Activated T-cell treated with anti-CD3 and anti-CD28 coated beads, Interleukin-2, amount 50 U/mL, for 24 hours (primary cell): ENCODE data around the gene RECQL5.
A peak's percentile ranks its signal among the peaks of the same experiment; 100 is the strongest.

Experiments
- DNase-seq: peaks from one replicate; pipeline ENCODE4 v3.0.0-alpha.2; 2020
- H3K27ac Mint-ChIP-seq: 2 replicates; pipeline ENCODE4 v1.8.0; 2020; ENCODE audit warnings: mild to moderate bottlenecking, mixed read lengths
- H3K27me3 Mint-ChIP-seq: 2 replicates; pipeline ENCODE4 v1.8.0; 2020; ENCODE audit warnings: mixed read lengths
- H3K36me3 Mint-ChIP-seq: 2 replicates; pipeline ENCODE4 v1.8.0; 2020; ENCODE audit warnings: low read depth, mixed read lengths
- H3K4me1 Mint-ChIP-seq: 2 replicates; pipeline ENCODE4 v1.8.0; 2020; ENCODE audit warnings: low read depth, mixed read lengths
- H3K4me3 Mint-ChIP-seq: 2 replicates; pipeline ENCODE4 v1.8.0; 2020; ENCODE audit warnings: mild to moderate bottlenecking, moderate library complexity, mixed read lengths
- H3K9me3 Mint-ChIP-seq: 2 replicates; pipeline ENCODE4 v1.8.0; 2020; ENCODE audit warnings: mixed read lengths

The RECQL5 gene

DNA sequence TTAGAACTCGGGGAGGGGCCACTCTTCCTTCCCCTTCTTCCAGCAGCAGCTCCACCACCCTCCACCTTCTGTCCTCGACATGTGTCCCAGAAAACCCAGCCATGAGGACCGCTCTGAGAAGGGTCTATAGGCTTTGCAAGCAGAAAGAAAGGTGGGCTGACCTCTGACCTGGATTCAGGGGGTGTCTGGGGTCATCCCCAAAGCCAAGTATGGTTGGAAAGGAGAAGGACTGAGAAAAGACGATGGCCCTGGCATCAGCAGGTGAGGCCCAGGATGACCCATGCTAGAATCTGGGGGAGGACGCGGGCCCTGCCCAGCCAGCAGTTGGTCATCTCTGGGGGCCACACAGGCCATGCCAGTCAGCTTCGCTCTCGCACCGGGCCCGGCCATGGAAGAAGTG, 39.9 kb downstream of the RECQL5 start:
- Mint-ChIP-seq H3K9me3 (no peaks in the 10 kb centered on the region), H3K27ac (no peak overlapping the region), H3K36me3 (peaks cover 25% of the 10 kb centered on the region), H3K4me1 (no peaks in the 10 kb centered on the region), H3K4me3 (no peak overlapping the region), H3K27me3 (no peaks in the 10 kb centered on the region)
- no peak for DNase-seq

DNA sequence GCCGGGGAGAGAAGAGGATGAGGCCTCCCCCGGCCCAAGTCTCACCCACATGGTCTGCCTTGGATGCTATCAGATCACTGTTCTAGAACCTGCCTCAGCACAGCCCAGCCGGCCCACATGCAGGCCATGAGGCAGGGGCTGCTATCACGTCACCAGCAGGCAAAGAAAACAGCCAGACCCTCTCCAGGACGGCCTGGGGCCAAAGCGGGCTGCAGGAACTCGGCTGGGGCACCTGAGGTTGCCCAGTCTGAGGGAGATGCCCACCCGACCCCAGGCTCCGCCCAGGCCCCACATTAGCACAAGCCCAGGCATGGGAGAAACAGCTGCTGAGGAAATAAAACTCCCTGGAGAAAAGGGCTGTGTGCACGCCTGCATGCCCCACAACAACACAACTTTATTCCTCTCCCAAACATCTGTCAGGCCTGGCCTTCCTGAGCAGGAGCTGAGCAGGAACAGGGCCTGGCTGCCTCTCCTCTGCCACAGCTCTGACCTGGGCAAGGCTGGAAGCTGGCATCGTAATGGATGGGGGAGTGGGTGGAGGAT, 40.4 kb downstream of the RECQL5 start:
- Mint-ChIP-seq H3K4me1 (no peaks in the 10 kb centered on the region), H3K36me3 (peaks cover 25% of the 10 kb centered on the region), H3K27me3 (no peaks in the 10 kb centered on the region), H3K4me3 (no peak overlapping the region), H3K9me3 (no peaks in the 10 kb centered on the region), H3K27ac (no peak overlapping the region)
- DNase-seq = no peak

DNA sequence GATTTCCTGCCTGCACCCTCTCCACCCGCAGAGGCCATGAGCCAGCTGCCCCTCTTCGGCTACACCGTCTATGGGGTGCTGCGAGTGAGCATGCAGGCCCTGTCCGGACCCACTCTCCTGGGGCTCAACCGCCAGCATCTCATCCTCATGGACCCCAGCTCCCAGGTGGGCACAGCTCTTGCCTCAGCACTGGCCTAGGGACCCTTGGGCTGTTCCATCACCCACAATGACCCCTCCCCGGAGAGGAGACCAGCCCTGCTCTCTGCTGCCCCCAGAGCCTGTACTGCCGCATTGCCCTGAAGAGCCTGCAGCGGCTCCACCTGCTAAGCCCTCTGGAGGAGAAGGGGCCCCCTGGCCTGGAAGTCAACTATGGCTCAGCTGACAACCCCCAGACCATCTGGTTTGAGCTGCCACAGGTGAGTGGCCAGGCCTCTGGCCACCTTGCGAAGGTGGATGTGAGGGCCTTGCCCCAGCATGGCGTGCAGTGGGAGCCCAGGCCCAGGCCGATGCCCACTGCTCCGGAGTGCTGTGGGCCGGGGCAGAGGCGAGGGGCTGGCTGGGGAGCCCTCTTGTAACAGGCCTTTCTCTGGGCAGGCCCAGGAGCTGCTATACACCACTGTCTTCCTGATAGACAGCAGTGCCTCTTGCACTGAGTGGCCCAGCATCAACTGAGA, 41.0 kb downstream of the RECQL5 start:
- DNase-seq = peak; percentile 42
- no peak overlapping the region for H3K27ac Mint-ChIP-seq
- no peaks in the 10 kb centered on the region for H3K9me3 Mint-ChIP-seq

DNA sequence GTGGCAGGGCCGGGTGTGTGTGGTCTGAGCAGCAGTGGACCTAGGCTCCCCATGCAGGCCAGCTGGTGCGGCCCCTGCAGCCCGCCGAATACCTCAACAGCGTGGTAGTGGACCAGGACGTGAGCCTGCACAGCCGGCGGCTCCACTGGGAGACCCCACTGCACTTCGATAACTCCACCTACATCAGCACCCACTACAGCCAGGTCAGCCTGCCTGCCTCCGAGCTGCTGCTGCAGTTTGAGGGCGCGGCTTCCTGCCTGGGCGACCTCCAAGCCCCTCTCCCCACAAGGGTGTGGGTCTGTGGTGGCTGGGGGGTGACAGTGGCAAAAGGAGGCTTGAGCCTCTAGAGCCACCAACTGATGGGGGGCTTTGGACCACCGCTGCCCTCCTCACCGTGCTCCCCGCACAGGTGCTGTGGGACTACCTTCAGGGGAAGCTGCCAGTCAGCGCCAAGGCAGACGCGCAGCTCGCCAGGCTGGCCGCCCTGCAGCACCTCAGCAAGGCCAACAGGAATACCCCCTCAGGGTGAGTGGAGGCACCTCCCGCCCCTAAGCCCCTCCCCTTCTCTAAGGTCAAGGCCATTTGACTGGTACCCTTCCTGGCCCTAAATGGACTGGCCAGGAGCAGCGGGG, 42.1 kb downstream of the RECQL5 start:
- no peaks in the 10 kb centered on the region for H3K27me3 Mint-ChIP-seq
- no peaks in the 10 kb centered on the region for H3K9me3 Mint-ChIP-seq
- DNase-seq = no peak
- H3K27ac Mint-ChIP-seq = no peak overlapping the region
- no peaks in the 10 kb centered on the region for H3K4me1 Mint-ChIP-seq
- no peak overlapping the region for H3K4me3 Mint-ChIP-seq
- peaks cover 16% of the 10 kb centered on the region for H3K36me3 Mint-ChIP-seq

More for the DNA sequence above, 41.0 kb downstream of the RECQL5 start:
- no peak overlapping the region for H3K4me3 Mint-ChIP-seq
- H3K36me3 Mint-ChIP-seq = peaks cover 24% of the 10 kb centered on the region
- no peaks in the 10 kb centered on the region for H3K27me3 Mint-ChIP-seq
- H3K4me1 Mint-ChIP-seq = no peaks in the 10 kb centered on the region

DNA sequence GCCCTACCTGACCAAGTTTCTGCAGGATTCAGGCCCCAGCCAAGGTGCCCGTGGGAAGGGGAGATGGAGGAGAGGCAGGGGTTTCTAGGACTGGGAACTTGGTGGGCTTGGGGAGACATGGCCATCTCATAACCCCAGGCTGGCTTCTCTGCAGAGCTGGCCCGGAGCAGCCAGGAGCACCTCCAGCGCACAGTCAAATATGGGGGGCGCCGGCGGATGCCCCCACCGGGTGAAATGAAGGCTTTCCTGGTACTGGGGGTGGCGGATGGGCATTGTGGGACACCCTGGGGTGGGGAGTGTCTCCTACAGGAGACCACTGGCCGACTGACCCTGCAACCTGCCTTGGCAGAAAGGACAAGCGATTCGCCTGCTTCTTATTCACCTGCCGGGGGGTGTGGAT, 42.9 kb downstream of the RECQL5 start:
- H3K27me3 Mint-ChIP-seq = no peaks in the 10 kb centered on the region
- no peak overlapping the region for H3K27ac Mint-ChIP-seq
- DNase-seq = no peak
- H3K9me3 Mint-ChIP-seq = no peaks in the 10 kb centered on the region
- no peaks in the 10 kb centered on the region for H3K4me1 Mint-ChIP-seq
- H3K36me3 Mint-ChIP-seq = peaks cover 16% of the 10 kb centered on the region
- no peak overlapping the region for H3K4me3 Mint-ChIP-seq

DNA sequence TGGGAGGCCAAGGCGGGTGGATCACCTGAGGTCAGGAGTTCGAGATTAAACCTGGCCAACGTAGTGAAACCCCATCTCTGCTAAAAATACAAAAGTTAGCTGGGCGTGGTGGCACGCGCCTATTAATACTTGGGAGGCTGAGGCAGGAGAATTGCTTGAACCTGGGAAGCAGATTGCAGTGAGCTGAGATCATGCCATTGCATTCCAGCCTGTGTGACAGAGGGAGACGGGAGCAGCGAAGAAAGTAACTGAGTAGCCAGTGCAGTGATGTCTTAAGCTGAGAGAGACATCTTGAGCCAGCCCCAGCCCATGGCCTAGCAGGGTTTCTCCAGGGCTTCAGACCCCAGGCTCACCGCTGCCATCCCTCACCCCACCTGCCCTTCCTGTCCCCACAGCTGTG, 43.6 kb downstream of the RECQL5 start:
- DNase-seq = no peak
- Mint-ChIP-seq H3K36me3 (peaks cover 13% of the 10 kb centered on the region), H3K27ac (peak overlapping the region; percentile 14), H3K4me3 (no peak overlapping the region), H3K9me3 (no peaks in the 10 kb centered on the region), H3K4me1 (no peaks in the 10 kb centered on the region), H3K27me3 (no peaks in the 10 kb centered on the region)

DNA sequence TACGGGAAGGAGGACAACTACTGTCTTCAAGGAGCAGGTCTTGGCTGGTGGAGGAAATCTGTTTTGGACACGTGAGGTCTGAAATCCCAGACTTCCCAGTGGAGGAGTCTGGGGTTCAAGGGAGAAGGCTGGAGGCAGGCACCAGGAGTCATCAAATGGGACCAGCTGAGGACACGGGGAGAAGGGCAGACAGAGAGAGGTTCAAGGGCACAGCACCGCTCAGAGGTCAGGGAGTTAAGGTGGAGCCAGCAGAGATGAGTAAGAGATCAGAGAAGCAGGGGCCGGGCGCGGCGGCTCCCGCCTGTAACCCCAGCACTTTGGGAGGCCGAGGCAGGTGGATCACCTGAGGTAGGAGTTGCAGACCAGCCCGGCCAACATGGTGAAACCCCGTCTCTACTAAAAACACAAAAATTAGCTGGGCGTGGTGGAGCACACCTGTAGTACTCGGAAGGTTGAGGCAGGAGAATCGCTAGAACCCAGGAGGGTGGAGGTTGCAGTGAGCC, 44.1 kb downstream of the RECQL5 start:
- no peak overlapping the region for H3K4me3 Mint-ChIP-seq
- DNase-seq = no peak
- peaks cover 13% of the 10 kb centered on the region for H3K36me3 Mint-ChIP-seq
- no peaks in the 10 kb centered on the region for H3K9me3 Mint-ChIP-seq
- H3K27me3 Mint-ChIP-seq = no peaks in the 10 kb centered on the region
- H3K4me1 Mint-ChIP-seq = no peaks in the 10 kb centered on the region
- H3K27ac Mint-ChIP-seq = no peak overlapping the region

DNA sequence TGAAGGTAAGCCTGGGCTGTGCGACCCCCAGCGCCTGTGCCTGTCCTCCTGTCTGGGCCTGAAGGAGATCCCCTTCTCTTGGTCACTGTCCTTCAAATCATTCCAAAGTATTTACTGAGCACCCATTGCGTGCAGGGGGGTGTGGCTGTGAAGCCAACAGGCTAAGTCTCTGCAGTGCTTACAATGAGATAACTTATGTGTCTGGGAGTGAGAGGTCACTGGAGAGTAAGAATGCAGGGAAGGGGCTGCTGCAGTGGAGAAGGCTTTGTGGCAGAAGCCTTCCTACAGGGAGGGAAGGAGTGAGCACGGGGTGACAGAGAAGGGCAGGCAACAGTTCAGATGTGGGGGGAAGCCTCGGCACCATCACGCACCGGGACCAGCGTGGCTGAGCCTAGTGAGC, 44.9 kb downstream of the RECQL5 start:
- Mint-ChIP-seq H3K27ac (peak overlapping the region; percentile 48), H3K4me1 (no peaks in the 10 kb centered on the region)

DNA sequence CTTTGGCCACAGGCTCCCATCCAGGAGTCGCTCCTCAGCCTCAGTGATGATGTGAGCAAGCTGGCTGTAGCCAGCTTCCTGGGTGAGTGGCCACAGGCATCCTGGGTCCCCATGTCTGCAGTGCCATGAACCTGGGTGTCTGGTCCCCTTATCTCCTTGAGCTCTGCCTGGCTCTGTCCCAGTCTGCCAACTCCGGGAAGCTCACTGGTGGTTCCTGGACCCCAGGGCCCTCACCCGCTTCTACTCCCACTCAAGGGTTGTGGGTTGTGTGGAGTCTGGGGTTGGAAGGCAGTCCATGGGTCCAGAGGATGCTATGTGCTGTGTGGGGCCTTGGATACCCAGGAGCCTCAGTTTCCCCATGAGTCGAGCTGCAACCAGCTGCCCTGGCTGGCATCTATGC, 45.5 kb downstream of the RECQL5 start:
- H3K4me1 Mint-ChIP-seq = no peaks in the 10 kb centered on the region
- H3K36me3 Mint-ChIP-seq = peaks cover 4% of the 10 kb centered on the region
- H3K27me3 Mint-ChIP-seq = no peaks in the 10 kb centered on the region
- no peak overlapping the region for H3K27ac Mint-ChIP-seq
- H3K4me3 Mint-ChIP-seq = no peak overlapping the region
- no peaks in the 10 kb centered on the region for H3K9me3 Mint-ChIP-seq
- no peak for DNase-seq

More for the DNA sequence above, 44.9 kb downstream of the RECQL5 start:
- H3K27me3 Mint-ChIP-seq = no peaks in the 10 kb centered on the region
- DNase-seq = no peak
- no peaks in the 10 kb centered on the region for H3K9me3 Mint-ChIP-seq
- H3K36me3 Mint-ChIP-seq = peaks cover 9% of the 10 kb centered on the region
- no peak overlapping the region for H3K4me3 Mint-ChIP-seq

DNA sequence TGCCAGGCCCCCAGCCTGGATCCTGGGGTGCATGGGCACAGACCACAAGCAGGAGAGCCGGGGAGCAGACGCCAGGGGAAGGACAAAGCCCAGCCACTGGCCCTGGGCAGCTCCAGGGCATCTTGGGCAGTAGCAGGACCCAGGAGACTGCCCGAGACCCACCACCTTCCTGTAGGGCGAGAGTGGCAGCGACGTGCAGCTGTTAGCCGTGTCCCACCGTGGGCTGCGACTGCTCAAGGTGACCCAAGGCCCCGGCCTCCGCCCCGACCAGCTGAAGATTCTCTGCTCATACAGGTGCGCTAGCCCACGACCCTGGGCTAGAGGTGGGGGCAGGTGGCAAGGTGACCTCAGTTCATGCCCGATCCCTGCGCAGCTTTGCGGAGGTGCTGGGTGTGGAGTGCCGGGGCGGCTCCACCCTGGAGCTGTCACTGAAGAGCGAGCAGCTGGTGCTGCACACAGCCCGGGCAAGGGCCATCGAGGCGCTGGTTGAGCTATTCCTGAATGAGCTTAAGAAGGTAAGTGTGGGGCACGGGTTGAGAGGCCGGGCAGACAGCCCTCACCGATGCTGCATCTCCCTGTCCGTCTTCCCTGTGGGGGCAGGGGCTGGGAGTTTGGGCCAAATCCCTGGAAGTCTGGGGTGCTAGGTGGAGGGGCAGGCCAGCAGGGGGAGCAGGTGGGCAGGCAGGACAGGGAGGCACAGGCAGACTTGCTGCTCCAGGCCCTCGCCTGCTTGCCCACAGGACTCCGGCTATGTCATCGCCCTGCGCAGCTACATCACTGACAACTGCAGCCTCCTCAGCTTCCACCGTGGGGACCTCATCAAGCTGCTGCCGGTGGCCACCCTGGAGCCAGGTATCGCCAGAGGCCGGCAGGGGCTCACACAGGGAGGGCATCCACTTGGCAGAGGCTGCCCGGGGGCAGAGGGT, 47.2 kb downstream of the RECQL5 start:
- no peak for DNase-seq
- H3K27ac Mint-ChIP-seq = no peak overlapping the region

DNA sequence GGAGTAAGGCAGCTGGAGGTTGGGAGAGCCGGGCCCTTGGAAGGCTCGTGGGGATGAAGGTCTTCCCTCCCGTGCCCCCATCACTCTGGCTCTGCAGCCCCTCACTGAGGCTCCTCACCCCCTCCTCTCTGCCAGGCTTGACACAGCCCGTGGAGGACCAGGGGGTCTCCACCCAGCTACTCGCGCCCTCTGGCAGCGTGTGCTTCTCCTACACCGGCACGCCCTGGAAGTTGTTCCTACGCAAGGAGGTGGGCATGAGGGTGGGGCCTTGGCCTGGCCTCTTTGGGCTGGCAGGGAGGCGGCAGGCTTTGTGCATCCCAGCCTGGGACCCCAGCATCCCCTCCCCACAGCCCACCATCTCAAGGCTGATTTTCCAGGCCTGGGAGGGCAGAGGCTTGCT, 49.3 kb downstream of the RECQL5 start:
- H3K27ac Mint-ChIP-seq = no peak overlapping the region
- no peak overlapping the region for H3K4me3 Mint-ChIP-seq
- H3K9me3 Mint-ChIP-seq = no peaks in the 10 kb centered on the region
- no peak for DNase-seq
- H3K27me3 Mint-ChIP-seq = no peaks in the 10 kb centered on the region
- no peaks in the 10 kb centered on the region for H3K36me3 Mint-ChIP-seq
- no peaks in the 10 kb centered on the region for H3K4me1 Mint-ChIP-seq

More for the DNA sequence above, 47.2 kb downstream of the RECQL5 start:
- Mint-ChIP-seq H3K27me3 (no peaks in the 10 kb centered on the region), H3K9me3 (no peaks in the 10 kb centered on the region), H3K4me3 (no peak overlapping the region), H3K4me1 (no peaks in the 10 kb centered on the region), H3K36me3 (no peaks in the 10 kb centered on the region)

DNA sequence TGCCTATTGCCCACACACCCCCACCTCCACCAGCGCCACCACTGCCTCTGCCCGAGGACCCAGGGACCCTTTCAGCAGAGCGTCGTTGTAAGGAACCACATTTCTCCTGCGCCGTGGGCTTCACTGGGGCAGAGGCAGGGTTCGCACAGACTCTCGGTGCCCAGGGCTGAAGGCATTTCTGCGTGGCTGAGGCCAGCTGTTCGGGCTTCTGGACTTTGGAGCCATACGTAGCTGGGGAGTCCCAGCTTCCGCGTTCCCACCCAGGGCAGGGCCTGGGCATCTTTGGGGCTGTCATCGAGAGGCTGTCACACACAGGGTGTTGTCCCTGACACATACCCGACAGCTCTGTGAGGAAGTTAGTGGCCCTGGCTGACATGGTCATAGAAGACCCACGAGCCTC, 49.7 kb downstream of the RECQL5 start:
- Mint-ChIP-seq H3K9me3 (no peaks in the 10 kb centered on the region), H3K36me3 (no peaks in the 10 kb centered on the region), H3K4me1 (no peaks in the 10 kb centered on the region), H3K27ac (no peak overlapping the region), H3K27me3 (no peaks in the 10 kb centered on the region), H3K4me3 (no peak overlapping the region)
- no peak for DNase-seq

DNA sequence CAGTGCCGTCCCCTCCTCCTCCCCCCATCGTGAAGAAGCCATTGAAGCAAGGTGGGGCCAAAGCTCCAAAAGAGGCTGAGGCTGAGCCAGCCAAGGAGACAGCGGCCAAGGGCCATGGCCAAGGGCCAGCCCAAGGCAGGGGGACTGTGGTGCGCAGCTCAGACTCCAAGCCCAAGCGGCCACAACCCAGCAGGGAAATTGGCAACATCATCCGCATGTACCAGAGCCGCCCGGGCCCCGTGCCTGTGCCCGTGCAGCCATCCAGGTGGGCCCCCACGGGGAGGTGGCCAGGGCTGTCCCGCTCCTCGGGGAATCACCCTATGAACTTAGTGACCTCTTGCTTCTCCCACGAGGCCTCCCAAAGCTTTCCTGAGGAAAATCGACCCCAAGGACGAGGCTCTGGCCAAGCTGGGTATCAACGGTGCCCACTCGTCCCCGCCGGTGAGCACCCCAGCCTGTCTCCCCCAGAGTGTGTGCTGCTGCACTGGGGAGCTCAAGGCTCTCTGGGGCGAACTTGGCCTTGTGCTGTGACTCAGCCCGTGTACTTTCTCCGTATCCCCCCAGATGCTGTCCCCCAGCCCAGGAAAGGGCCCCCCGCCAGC, 50.3 kb downstream of the RECQL5 start:
- no peak overlapping the region for H3K27ac Mint-ChIP-seq
- H3K4me1 Mint-ChIP-seq = no peaks in the 10 kb centered on the region
- H3K36me3 Mint-ChIP-seq = no peaks in the 10 kb centered on the region
- no peak overlapping the region for H3K4me3 Mint-ChIP-seq
- H3K27me3 Mint-ChIP-seq = no peaks in the 10 kb centered on the region
- no peak for DNase-seq
- no peaks in the 10 kb centered on the region for H3K9me3 Mint-ChIP-seq

DNA sequence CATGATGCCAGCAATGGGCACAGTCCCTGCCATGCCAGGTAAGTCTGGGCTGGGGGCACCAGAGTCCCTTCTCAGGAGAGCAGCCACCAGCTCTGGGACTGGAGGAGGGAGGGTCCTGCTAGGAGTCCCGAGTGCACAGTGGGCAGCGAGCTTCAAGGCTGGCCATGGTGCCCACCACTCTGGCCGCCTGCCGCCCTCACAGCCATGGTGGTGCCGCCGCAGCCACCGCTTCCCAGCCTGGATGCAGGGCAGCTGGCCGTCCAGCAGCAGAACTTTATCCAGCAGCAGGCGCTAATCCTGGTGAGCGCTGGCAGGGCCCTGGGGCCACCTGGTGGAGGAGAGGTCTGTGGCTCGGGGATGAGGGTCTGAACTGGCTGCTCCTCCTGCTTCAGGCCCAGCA, 51.7 kb downstream of the RECQL5 start:
- Mint-ChIP-seq H3K9me3 (no peaks in the 10 kb centered on the region), H3K27me3 (no peaks in the 10 kb centered on the region), H3K4me3 (no peak overlapping the region), H3K36me3 (no peaks in the 10 kb centered on the region), H3K4me1 (no peaks in the 10 kb centered on the region), H3K27ac (no peak overlapping the region)
- DNase-seq = no peak
